SK-N-SH (cell line): ENCODE results near the gene ZCCHC2. TPM values are rescaled to one million over a fixed set of nuclear protein-coding genes. Genes with fewer than 3 reads are reported as not detected.

Experiments used
- CTCF ChIA-PET: fragments of 300-600, 350-600 bp; formaldehyde crosslinking; extraction: SDS; loops from one replicate; lab custom pipeline; 2021; lab: Yijun Ruan, JAX
- POLR2A ChIA-PET: fragments of 350-600 bp; sonication (Branson Sonifier 250); formaldehyde crosslinking; extraction: SDS; loops from one replicate; lab custom pipeline; 2020; ENCODE audit warnings: antibody characterized with exemption, inconsistent platforms; lab: Yijun Ruan, JAX
- DNase-seq: peaks from one replicate; pipeline ENCODE4 v3.0.0; 2012
- H2AFZ ChIP-seq: fragments of 200-600 bp; sonication (generic); 2 replicates; pipeline ENCODE4 v1.8.1; 2016; ENCODE audit warnings: antibody characterized with exemption, mild to moderate bottlenecking, low read depth
- H3F3A ChIP-seq: fragments of 200-600 bp; sonication (generic); replicated peaks from 2 replicates; pipeline ENCODE3; 2016; ENCODE audit warnings: antibody characterized with exemption, mild to moderate bottlenecking; ENCODE audit not compliant: insufficient read depth
- H3K27ac ChIP-seq, 2 experiments: fragments of 200-500 bp in 1 of 2; fragments of 200-600 bp in 1 of 2; sonication (Bioruptor generic) in 1 of 2; sonication (generic), shearing (Covaris generic) in 1 of 2; 2 replicates each; pipeline versions ENCODE4 v1.5.1 to v1.6.1; 2014 to 2016; ENCODE audit warnings: low read depth in 2 of 2, inconsistent platforms in 1 of 2, low read length in 1 of 2, mild to moderate bottlenecking in 1 of 2, mixed read lengths in 1 of 2
- H3K27me3 ChIP-seq: fragments of 200-600 bp; sonication (generic), shearing (Covaris generic); 2 replicates; pipeline ENCODE4 v1.6.1; 2016; ENCODE audit warnings: mixed run types; ENCODE audit not compliant: insufficient read depth
- H3K36me3 ChIP-seq, 2 experiments: fragments of 200-500 bp in 1 of 2; fragments of 200-600 bp in 1 of 2; sonication (Bioruptor generic) in 1 of 2; sonication (generic) in 1 of 2; replicated peaks in 1 of 2; 2 replicates each; pipeline versions ENCODE3 to v1.5.1; 2014 to 2016; ENCODE audit warnings: low read length in 1 of 2, mild to moderate bottlenecking in 1 of 2; ENCODE audit not compliant: insufficient read depth in 2 of 2, control insufficient read depth in 1 of 2
- H3K4me1 ChIP-seq, 2 experiments: fragments of 200-500 bp in 1 of 2; fragments of 200-600 bp in 1 of 2; sonication (Bioruptor generic) in 1 of 2; sonication (generic), shearing (Covaris generic) in 1 of 2; 2 replicates each; pipeline versions ENCODE4 v1.5.1 to v1.6.1; 2014 to 2016; ENCODE audit warnings: low read depth in 1 of 2, low read length in 1 of 2, mixed run types in 1 of 2; ENCODE audit not compliant: insufficient read depth in 2 of 2, control insufficient read depth in 1 of 2
- H3K4me2 ChIP-seq: fragments of 200-600 bp; sonication (generic), shearing (Covaris generic); 2 replicates; pipeline ENCODE4 v1.6.1; 2017; ENCODE audit warnings: mixed run types
- H3K4me3 ChIP-seq, 2 experiments: fragments of 200-500 bp in 1 of 2; fragments of 200-600 bp in 1 of 2; sonication (Bioruptor generic) in 1 of 2; sonication (generic), shearing (Covaris generic) in 1 of 2; 2 replicates each; pipeline versions ENCODE4 v1.5.1 to v1.8.1; 2014 to 2016; ENCODE audit warnings: low read depth in 2 of 2, inconsistent platforms in 1 of 2, low read length in 1 of 2, mild to moderate bottlenecking in 1 of 2, mixed read lengths in 1 of 2, moderate library complexity in 1 of 2
- H3K79me2 ChIP-seq: fragments of 200-600 bp; sonication (generic); 2 replicates; pipeline ENCODE4 v1.8.1; 2017; ENCODE audit warnings: mild to moderate bottlenecking; ENCODE audit not compliant: insufficient read depth
- H3K9ac ChIP-seq: fragments of 200-600 bp; sonication (generic); 2 replicates; pipeline ENCODE4 v1.6.1; 2017; ENCODE audit warnings: mixed run types
- H3K9me2 ChIP-seq: fragments of 200-600 bp; sonication (generic); 2 replicates; pipeline ENCODE4 v1.6.1; 2017; ENCODE audit warnings: mixed run types
- H3K9me3 ChIP-seq: fragments of 200-600 bp; sonication (generic); 2 replicates; pipeline ENCODE4 v1.6.1; 2017; ENCODE audit warnings: mixed run types, mild to moderate bottlenecking, moderate library complexity
- H4K20me1 ChIP-seq: fragments of 200-600 bp; sonication (generic); 2 replicates; pipeline ENCODE4 v1.6.1; 2017; ENCODE audit warnings: mild to moderate bottlenecking, mixed run types; ENCODE audit not compliant: insufficient read depth
- ELF1 ChIP-seq: IDR thresholded peaks from 2 replicates; pipeline ENCODE4 v1.4.0; 2012
- EP300 ChIP-seq, 2 experiments: IDR thresholded peaks; 2 replicates each; pipeline versions ENCODE4 v1.4.0 to v1.6.1; 2012; ENCODE audit warnings: borderline replicate concordance in 1 of 2, low read depth in 1 of 2, low read length in 1 of 2
- FOXM1 ChIP-seq: IDR thresholded peaks from 2 replicates; pipeline ENCODE4 v1.4.0; 2012; ENCODE audit warnings: low read depth, mild to moderate bottlenecking
- JUND ChIP-seq: IDR thresholded peaks from 2 replicates; pipeline ENCODE4 v1.4.0; 2012
- MEF2A ChIP-seq: IDR thresholded peaks from 2 replicates; pipeline ENCODE4 v1.4.0; 2012; ENCODE audit warnings: low read depth, borderline replicate concordance
- NFIC ChIP-seq: IDR thresholded peaks from 2 replicates; pipeline ENCODE4 v1.4.0; 2012; ENCODE audit warnings: borderline replicate concordance
- POLR2AphosphoS5 ChIP-seq: IDR thresholded peaks from 2 replicates; pipeline ENCODE4 v1.6.1; 2012; ENCODE audit warnings: low read depth, low read length
- SIN3A ChIP-seq: IDR thresholded peaks from 2 replicates; pipeline ENCODE4 v1.6.1; 2012; ENCODE audit warnings: low read depth, mild to moderate bottlenecking, low read length, moderate library complexity, borderline replicate concordance
- TAF1 ChIP-seq: IDR thresholded peaks from 2 replicates; pipeline ENCODE4 v1.6.1; 2012; ENCODE audit warnings: low read depth, mild to moderate bottlenecking, low read length, moderate library complexity, borderline replicate concordance
- TCF12 ChIP-seq: IDR thresholded peaks from 2 replicates; pipeline ENCODE4 v1.4.0; 2012
- TEAD4 ChIP-seq: IDR thresholded peaks from 2 replicates; pipeline ENCODE4 v1.4.0; 2012; ENCODE audit warnings: mild to moderate bottlenecking, borderline replicate concordance; ENCODE audit not compliant: insufficient read depth
- WGBS: methylation state at CpG from one replicate; pipeline ENCODE4 v1.1.6; 2017; ENCODE audit warnings: low lambda C conversion rate; 5-methylcytosine and 5-hydroxymethylcytosine counted together
- polyA plus RNA-seq, 3 experiments: library from polyadenylated mRNA; depleted of rRNA; stranded (reverse); fragments of >200 nt; gene quantifications; 2 replicates each; pipeline ENCODE4 v1.2.3, GENCODE V29; 2012
- TF ChIP-seq, protein P1 (sequence below): IDR thresholded peaks from 2 replicates; pipeline ENCODE4 v1.4.0; 2012; ENCODE audit warnings: low read depth
- TF ChIP-seq, protein P2 (sequence below): IDR thresholded peaks from 2 replicates; pipeline ENCODE4 v1.4.0; 2012; ENCODE audit warnings: low read depth, borderline replicate concordance
- TF ChIP-seq, protein P3 (sequence below): IDR thresholded peaks from 2 replicates; pipeline ENCODE4 v1.6.1; 2012; ENCODE audit warnings: mild to moderate bottlenecking, low read depth, low read length, moderate library complexity
- TF ChIP-seq, protein P4 (sequence below): fragments of 150-350 bp; IDR thresholded peaks from 2 replicates; pipeline ENCODE4 v1.6.1; 2017; ENCODE audit warnings: antibody characterized with exemption, low read length, low read depth, borderline replicate concordance

Gene ZCCHC2
- polyA plus RNA-seq, 1 of the 3 experiments (the other 2 are of a cell fraction): 7.3 TPM

DNA sequence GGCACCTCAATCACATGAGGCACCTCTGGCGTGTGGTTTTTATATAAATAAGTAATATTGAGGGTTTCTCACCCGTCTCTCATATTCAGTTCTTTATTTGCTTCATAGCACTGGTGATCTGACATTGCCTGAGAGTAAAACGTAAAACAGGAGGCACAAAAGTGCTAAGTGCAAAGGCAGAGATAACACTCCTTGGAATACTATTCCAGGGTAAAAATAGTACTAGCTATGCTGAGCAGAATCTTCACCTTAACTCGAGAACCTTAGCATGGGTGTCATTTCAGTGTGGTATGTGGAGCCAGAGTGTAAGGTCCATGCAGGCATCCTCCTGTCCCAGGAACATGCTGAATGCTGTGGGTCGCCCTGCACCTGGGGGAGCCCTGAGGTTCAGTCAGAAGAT lies 26.9 kb downstream of the ZCCHC2 start:
- Histone ChIP-seq H3K4me2 (no peak overlapping the region), H3K9me3 (no peaks in the 10 kb centered on the region), H3K9ac (no peak overlapping the region), H3K27ac (no peak overlapping the region), H2AFZ (no peak overlapping the region), H4K20me1 (no peaks in the 10 kb centered on the region), H3K79me2 (no peaks in the 10 kb centered on the region), H3K4me1 (peaks cover 0 to 5% of the 10 kb centered on the region in 2 experiments; a peak in 1 of 4 replicates), H3K9me2 (no peaks in the 10 kb centered on the region), H3F3A (peaks cover 2% of the 10 kb centered on the region), H3K27me3 (no peaks in the 10 kb centered on the region), H3K36me3 (peaks cover 12 to 26% of the 10 kb centered on the region in 2 experiments), H3K4me3 (no peak overlapping the region)
- 78% methylated on average over 5 of the region's 5 CpGs for WGBS
- DNase-seq: no peak
- TF ChIP-seq, protein P1, sequence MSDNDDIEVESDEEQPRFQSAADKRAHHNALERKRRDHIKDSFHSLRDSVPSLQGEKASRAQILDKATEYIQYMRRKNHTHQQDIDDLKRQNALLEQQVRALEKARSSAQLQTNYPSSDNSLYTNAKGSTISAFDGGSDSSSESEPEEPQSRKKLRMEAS: no peak
- ChIA-PET POLR2A (no interaction called here), CTCF (no interaction called here)

DNA sequence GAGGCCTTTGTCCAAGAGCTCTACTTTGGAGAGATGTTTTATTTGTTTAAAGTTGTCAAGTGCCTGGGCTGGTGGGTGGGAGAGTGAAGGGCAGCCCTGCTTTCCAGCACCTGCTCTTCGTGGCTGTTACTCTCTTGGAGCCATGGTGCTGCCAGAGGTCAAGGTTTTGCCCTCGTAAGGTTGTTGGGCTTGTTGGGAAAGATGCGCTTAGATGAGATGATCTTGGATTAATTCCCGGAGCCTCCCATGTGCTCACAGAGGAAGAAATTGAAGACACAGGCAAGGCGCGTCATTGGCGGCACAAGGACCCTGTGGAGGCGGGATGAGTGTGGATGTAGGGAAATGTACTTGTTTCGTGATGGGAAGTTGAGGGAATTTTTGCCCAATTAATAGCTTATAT lies 27.9 kb downstream of the ZCCHC2 start:
- Histone ChIP-seq H3K4me1 (peaks cover 0 to 12% of the 10 kb centered on the region in 2 experiments; a peak in 1 of 4 replicates), H3K4me2 (no peak overlapping the region), H3K36me3 (peaks cover 10 to 16% of the 10 kb centered on the region in 2 experiments), H3K9me3 (no peaks in the 10 kb centered on the region), H3K79me2 (no peaks in the 10 kb centered on the region), H3K9ac (no peak overlapping the region), H3K27ac (no peak overlapping the region), H3K4me3 (no peak overlapping the region), H4K20me1 (no peaks in the 10 kb centered on the region), H3K27me3 (no peaks in the 10 kb centered on the region), H3K9me2 (no peaks in the 10 kb centered on the region), H2AFZ (no peak overlapping the region), H3F3A (peaks cover 7% of the 10 kb centered on the region)
- WGBS: 92% methylated on average over 9 of the region's 9 CpGs
- TF ChIP-seq, protein P2, sequence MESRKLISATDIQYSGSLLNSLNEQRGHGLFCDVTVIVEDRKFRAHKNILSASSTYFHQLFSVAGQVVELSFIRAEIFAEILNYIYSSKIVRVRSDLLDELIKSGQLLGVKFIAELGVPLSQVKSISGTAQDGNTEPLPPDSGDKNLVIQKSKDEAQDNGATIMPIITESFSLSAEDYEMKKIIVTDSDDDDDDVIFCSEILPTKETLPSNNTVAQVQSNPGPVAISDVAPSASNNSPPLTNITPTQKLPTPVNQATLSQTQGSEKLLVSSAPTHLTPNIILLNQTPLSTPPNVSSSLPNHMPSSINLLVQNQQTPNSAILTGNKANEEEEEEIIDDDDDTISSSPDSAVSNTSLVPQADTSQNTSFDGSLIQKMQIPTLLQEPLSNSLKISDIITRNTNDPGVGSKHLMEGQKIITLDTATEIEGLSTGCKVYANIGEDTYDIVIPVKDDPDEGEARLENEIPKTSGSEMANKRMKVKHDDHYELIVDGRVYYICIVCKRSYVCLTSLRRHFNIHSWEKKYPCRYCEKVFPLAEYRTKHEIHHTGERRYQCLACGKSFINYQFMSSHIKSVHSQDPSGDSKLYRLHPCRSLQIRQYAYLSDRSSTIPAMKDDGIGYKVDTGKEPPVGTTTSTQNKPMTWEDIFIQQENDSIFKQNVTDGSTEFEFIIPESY: no peak
- no peak for TF ChIP-seq JUND
- no peak for TF ChIP-seq FOXM1
- TF ChIP-seq TCF12: no peak
- TF ChIP-seq, protein P1: no peak
- no peak for TF ChIP-seq MEF2A
- no peak for TF ChIP-seq ELF1
- TF ChIP-seq NFIC: no peak
- no peak for TF ChIP-seq TAF1
- no peak for TF ChIP-seq POLR2AphosphoS5
- TF ChIP-seq, protein P3, sequence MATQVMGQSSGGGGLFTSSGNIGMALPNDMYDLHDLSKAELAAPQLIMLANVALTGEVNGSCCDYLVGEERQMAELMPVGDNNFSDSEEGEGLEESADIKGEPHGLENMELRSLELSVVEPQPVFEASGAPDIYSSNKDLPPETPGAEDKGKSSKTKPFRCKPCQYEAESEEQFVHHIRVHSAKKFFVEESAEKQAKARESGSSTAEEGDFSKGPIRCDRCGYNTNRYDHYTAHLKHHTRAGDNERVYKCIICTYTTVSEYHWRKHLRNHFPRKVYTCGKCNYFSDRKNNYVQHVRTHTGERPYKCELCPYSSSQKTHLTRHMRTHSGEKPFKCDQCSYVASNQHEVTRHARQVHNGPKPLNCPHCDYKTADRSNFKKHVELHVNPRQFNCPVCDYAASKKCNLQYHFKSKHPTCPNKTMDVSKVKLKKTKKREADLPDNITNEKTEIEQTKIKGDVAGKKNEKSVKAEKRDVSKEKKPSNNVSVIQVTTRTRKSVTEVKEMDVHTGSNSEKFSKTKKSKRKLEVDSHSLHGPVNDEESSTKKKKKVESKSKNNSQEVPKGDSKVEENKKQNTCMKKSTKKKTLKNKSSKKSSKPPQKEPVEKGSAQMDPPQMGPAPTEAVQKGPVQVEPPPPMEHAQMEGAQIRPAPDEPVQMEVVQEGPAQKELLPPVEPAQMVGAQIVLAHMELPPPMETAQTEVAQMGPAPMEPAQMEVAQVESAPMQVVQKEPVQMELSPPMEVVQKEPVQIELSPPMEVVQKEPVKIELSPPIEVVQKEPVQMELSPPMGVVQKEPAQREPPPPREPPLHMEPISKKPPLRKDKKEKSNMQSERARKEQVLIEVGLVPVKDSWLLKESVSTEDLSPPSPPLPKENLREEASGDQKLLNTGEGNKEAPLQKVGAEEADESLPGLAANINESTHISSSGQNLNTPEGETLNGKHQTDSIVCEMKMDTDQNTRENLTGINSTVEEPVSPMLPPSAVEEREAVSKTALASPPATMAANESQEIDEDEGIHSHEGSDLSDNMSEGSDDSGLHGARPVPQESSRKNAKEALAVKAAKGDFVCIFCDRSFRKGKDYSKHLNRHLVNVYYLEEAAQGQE: no peak
- no peak for TF ChIP-seq TEAD4
- TF ChIP-seq, protein P4, sequence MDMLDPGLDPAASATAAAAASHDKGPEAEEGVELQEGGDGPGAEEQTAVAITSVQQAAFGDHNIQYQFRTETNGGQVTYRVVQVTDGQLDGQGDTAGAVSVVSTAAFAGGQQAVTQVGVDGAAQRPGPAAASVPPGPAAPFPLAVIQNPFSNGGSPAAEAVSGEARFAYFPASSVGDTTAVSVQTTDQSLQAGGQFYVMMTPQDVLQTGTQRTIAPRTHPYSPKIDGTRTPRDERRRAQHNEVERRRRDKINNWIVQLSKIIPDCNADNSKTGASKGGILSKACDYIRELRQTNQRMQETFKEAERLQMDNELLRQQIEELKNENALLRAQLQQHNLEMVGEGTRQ: no peak
- no peak for TF ChIP-seq EP300 (IDR thresholded peaks at IDR 0.05; ENCODE audit: borderline replicate concordance in 1 of 2, low read depth in 1 of 2, low read length in 1 of 2)
- no peak for TF ChIP-seq SIN3A
- DNase-seq: no peak
- CTCF ChIA-PET: interaction anchor here (0.7 to 2.3 kb wide), 3 partner anchors 11 to 432 kb away, joined by 3 to 7 read pairs (median 5); no protein-coding TSS in a partner anchor
- POLR2A ChIA-PET: no interaction called here
